ENCODE measurements around the gene EDA. TPM values are rescaled to one million over a fixed set of nuclear protein-coding genes. Genes with fewer than 3 reads are reported as not detected.
"Not testable (repeated sequence)": the region's sequence is repeated elsewhere in the genome, so short reads cannot be mapped to it uniquely, and the experiment has no call there.

EDA gene
- total RNA-seq, 1 donor from 2014 or later: 1.1 TPM

DNA sequence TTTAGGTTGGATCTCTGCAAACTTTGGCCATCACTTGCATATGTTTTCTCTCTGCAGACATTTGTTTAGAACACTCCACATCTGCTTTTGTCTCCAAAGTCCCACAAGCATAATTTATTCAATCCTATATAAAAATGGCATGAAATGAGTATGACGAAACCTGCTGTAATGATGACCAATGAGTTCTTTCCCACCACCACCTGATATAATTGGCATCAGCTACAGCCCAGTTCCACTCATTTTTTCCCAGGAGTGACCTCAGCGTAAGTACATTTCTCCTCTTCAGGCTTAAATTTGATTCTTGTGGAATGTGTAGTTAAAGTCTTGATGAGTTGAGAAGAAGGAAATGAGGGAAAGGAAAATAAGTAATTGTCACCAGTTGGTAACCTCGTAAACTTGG lies 228.7 kb downstream of the EDA start:
- Mint-ChIP-seq H3K4me3 (ENCODE audit: unreplicated experiment) (no peak overlapping the region), H3K4me1 (ENCODE audit: low read depth) (no peaks in the 10 kb centered on the region), H3K27me3 (ENCODE audit: low read depth) (no peaks in the 10 kb centered on the region), H3K9me3 (ENCODE audit: low read depth) (peaks cover 15% of the 10 kb centered on the region), H3K36me3 (ENCODE audit: low read depth) (no peaks in the 10 kb centered on the region), H3K27ac (ENCODE audit: unreplicated experiment) (no peak overlapping the region)
- no peak for DNase-seq (ENCODE audit: low spot score)
- TF ChIP-seq, protein P1, sequence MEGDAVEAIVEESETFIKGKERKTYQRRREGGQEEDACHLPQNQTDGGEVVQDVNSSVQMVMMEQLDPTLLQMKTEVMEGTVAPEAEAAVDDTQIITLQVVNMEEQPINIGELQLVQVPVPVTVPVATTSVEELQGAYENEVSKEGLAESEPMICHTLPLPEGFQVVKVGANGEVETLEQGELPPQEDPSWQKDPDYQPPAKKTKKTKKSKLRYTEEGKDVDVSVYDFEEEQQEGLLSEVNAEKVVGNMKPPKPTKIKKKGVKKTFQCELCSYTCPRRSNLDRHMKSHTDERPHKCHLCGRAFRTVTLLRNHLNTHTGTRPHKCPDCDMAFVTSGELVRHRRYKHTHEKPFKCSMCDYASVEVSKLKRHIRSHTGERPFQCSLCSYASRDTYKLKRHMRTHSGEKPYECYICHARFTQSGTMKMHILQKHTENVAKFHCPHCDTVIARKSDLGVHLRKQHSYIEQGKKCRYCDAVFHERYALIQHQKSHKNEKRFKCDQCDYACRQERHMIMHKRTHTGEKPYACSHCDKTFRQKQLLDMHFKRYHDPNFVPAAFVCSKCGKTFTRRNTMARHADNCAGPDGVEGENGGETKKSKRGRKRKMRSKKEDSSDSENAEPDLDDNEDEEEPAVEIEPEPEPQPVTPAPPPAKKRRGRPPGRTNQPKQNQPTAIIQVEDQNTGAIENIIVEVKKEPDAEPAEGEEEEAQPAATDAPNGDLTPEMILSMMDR (IDR thresholded peaks at IDR 0.05): no peak

DNA sequence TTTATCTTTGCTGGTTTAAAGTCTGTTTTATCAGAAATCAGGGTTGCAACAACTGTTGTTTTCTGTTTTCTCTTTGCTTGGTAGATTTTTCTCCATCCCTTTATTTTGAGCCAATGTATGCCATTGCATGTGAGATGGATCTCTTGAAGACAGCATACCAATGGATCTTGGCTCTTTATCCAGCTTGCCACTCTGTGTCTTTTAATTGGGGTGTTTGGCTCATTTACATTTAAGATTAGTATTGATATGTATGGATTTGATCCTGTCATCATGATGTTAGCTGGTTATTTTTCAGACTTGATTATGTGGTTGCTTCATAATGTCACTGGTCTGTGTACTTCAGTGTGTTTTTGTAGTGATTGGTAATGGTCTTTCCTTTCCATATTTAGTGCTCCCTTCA lies 244.1 kb downstream of the EDA start:
- not testable (repeated sequence) for H3K36me3 Mint-ChIP-seq (ENCODE audit: low read depth); H3K4me3 Mint-ChIP-seq (ENCODE audit: unreplicated experiment); H3K27ac Mint-ChIP-seq (ENCODE audit: unreplicated experiment); H3K27me3 Mint-ChIP-seq (ENCODE audit: low read depth); DNase-seq (ENCODE audit: low spot score); H3K4me1 Mint-ChIP-seq (ENCODE audit: low read depth)
- peaks cover 58% of the 10 kb centered on the region for H3K9me3 Mint-ChIP-seq (ENCODE audit: low read depth)

DNA sequence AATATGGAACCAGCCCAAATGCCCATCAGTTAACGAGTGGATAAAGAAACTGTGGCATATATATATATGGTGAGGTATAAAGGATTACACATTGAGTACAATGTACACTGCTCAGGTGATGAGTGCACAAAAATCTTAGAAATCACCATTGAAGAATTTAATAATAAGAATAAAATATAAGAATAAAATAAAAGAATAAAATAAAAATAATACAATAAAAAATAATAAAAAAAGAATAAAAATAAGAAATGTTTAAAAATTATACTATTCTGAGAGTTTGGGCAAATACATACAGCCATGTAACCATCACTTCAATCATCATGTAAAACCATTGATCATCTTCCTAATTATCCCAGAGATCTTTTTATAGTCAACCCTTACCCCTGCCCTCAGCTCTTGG lies 260.3 kb downstream of the EDA start:
- no peaks in the 10 kb centered on the region for H3K4me1 Mint-ChIP-seq (ENCODE audit: low read depth)
- peaks cover 53% of the 10 kb centered on the region for H3K9me3 Mint-ChIP-seq (ENCODE audit: low read depth)
- H3K4me3 Mint-ChIP-seq (ENCODE audit: unreplicated experiment): no peak overlapping the region
- TF ChIP-seq, protein P1 (IDR thresholded peaks at IDR 0.05): no peak
- H3K27me3 Mint-ChIP-seq (ENCODE audit: low read depth): no peaks in the 10 kb centered on the region
- H3K27ac Mint-ChIP-seq (ENCODE audit: unreplicated experiment): no peak overlapping the region
- no peaks in the 10 kb centered on the region for H3K36me3 Mint-ChIP-seq (ENCODE audit: low read depth)
- DNase-seq (ENCODE audit: low spot score): no peak

DNA sequence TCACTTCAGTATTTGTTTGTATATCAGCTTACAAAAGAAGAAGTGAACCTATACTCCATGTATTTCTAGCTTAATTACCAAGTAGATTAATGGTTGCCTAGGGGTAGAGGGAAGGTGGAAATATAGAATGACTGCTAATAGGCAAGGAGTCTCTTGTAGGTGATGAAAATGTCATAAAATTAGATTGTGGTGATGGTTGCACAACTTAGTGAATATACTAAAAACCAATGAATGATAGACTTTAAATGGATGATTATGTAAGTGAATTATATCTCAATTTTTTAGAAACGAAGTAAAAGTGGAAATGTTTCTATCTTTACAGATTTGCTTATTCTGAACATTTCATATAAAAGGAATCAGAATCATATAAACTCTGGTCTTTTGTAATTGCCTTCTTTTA lies 268.3 kb downstream of the EDA start:
- H3K27ac Mint-ChIP-seq (ENCODE audit: unreplicated experiment): no peak overlapping the region
- no peaks in the 10 kb centered on the region for H3K27me3 Mint-ChIP-seq (ENCODE audit: low read depth)
- no peak for DNase-seq (ENCODE audit: low spot score)
- TF ChIP-seq, protein P1 (IDR thresholded peaks at IDR 0.05): no peak
- peaks cover 42% of the 10 kb centered on the region for H3K9me3 Mint-ChIP-seq (ENCODE audit: low read depth)
- no peak overlapping the region for H3K4me3 Mint-ChIP-seq (ENCODE audit: unreplicated experiment)
- H3K4me1 Mint-ChIP-seq (ENCODE audit: low read depth): no peaks in the 10 kb centered on the region
- no peaks in the 10 kb centered on the region for H3K36me3 Mint-ChIP-seq (ENCODE audit: low read depth)

DNA sequence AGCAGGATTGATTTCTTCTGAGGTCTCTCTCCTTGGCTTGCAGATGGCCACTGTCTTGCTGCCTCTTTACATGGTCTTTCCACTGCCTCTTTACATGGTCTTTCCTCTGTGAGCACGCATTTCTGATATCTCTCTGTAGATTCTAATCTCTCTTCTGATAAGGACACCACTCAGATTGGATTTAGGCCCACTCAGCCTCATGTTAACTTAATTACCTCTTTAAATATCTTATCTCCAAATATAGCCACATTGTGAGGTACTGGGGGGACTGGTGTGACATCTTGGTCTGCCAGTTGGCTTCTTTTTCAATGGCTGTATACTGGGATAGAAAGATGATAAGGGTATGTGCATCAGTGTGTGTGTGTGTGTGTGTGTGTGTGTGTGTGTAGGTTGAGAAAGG lies 280.1 kb downstream of the EDA start:
- H3K9me3 Mint-ChIP-seq (ENCODE audit: low read depth): peaks cover 14% of the 10 kb centered on the region
- TF ChIP-seq, protein P1 (IDR thresholded peaks at IDR 0.05): no peak
- no peaks in the 10 kb centered on the region for H3K36me3 Mint-ChIP-seq (ENCODE audit: low read depth)
- DNase-seq (ENCODE audit: low spot score): no peak
- no peaks in the 10 kb centered on the region for H3K4me1 Mint-ChIP-seq (ENCODE audit: low read depth)
- H3K27ac Mint-ChIP-seq (ENCODE audit: unreplicated experiment): no peak overlapping the region
- no peak overlapping the region for H3K4me3 Mint-ChIP-seq (ENCODE audit: unreplicated experiment)
- no peaks in the 10 kb centered on the region for H3K27me3 Mint-ChIP-seq (ENCODE audit: low read depth)

DNA sequence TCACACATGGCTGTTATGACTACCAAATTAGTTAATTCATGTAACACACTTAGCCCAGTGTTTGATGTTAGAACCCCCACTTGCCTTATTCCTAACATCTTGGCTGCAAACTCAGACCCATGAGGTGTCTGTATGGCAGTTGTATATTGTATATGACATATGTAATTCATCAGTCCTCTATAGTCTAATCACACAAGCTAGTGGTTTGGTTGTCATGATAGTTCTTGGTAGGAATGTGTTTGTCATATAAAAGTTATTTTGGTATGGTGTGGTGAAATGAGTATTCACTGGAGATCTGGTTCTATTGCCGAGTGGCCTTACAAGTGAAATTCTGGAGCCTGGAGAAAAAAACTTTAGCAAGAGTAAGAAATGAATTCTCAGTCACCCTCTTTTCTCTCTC lies 284.6 kb downstream of the EDA start:
- no peaks in the 10 kb centered on the region for H3K9me3 Mint-ChIP-seq (ENCODE audit: low read depth)
- no peak overlapping the region for H3K4me3 Mint-ChIP-seq (ENCODE audit: unreplicated experiment)
- H3K27me3 Mint-ChIP-seq (ENCODE audit: low read depth): no peaks in the 10 kb centered on the region
- TF ChIP-seq, protein P1 (IDR thresholded peaks at IDR 0.05): no peak
- DNase-seq (ENCODE audit: low spot score): no peak
- H3K27ac Mint-ChIP-seq (ENCODE audit: unreplicated experiment): no peak overlapping the region
- H3K36me3 Mint-ChIP-seq (ENCODE audit: low read depth): no peaks in the 10 kb centered on the region
- H3K4me1 Mint-ChIP-seq (ENCODE audit: low read depth): no peaks in the 10 kb centered on the region

Measured in chondrocyte (in vitro differentiated cells).